IMR-90 (cell line): ENCODE measurements around the gene IGSF8.

ENCODE experiments used
- CEBPB ChIP-seq: IDR thresholded peaks from 2 replicates; pipeline ENCODE4 v1.6.1; 2012; ENCODE audit warnings: low read depth, low read length, improper control_type of control experiment
- CTCF ChIP-seq: conservative IDR thresholded peaks from 2 replicates; pipeline ENCODE4 v1.5.1; 2012; ENCODE audit warnings: mild to moderate bottlenecking, low read depth, low read length, improper control_type of control experiment
- MAFK ChIP-seq: IDR thresholded peaks from 2 replicates; pipeline ENCODE4 v1.6.1; 2012; ENCODE audit warnings: low read depth, low read length, improper control_type of control experiment
- MAZ ChIP-seq: IDR thresholded peaks from 2 replicates; pipeline ENCODE4 v1.6.1; 2012; ENCODE audit warnings: low read depth, mild to moderate bottlenecking, low read length, improper control_type of control experiment, moderate library complexity, borderline replicate concordance
- MXI1 ChIP-seq: IDR thresholded peaks from 2 replicates; pipeline ENCODE4 v1.6.1; 2012; ENCODE audit warnings: low read depth, mild to moderate bottlenecking, low read length, moderate library complexity, borderline replicate concordance
- POLR2A ChIP-seq: IDR thresholded peaks from 2 replicates; pipeline ENCODE4 v1.6.1; 2012; ENCODE audit warnings: mild to moderate bottlenecking, low read depth, low read length
- RAD21 ChIP-seq: IDR thresholded peaks from 2 replicates; pipeline ENCODE4 v1.6.1; 2012; ENCODE audit warnings: low read length, improper control_type of control experiment
- RCOR1 ChIP-seq: IDR thresholded peaks from 2 replicates; pipeline ENCODE4 v1.6.1; 2012; ENCODE audit warnings: mild to moderate bottlenecking, low read length, improper control_type of control experiment; ENCODE audit not compliant: insufficient replicate concordance
- RFX5 ChIP-seq: IDR thresholded peaks from 2 replicates; pipeline ENCODE4 v1.8.0; 2012; ENCODE audit warnings: low read depth, mild to moderate bottlenecking, low read length, moderate library complexity
- SMC3 ChIP-seq: fragments of 150-350 bp; IDR thresholded peaks from 2 replicates; pipeline ENCODE4 v1.6.1; 2016; ENCODE audit warnings: low read depth, mild to moderate bottlenecking, antibody characterized with exemption, low read length, moderate library complexity

GRCh38 chr1:160087118-160087662 is 11.2 kb downstream of the IGSF8 start:
- TF ChIP-seq CTCF = no peak
- no peak for TF ChIP-seq MXI1
- no peak for TF ChIP-seq POLR2A
- no peak for TF ChIP-seq MAZ
- no peak for TF ChIP-seq RAD21
- TF ChIP-seq SMC3 = no peak
- no peak for TF ChIP-seq CEBPB
- no peak for TF ChIP-seq RCOR1
- TF ChIP-seq RFX5 = no peak
- TF ChIP-seq MAFK = no peak
